Stimulated activated CD8-positive, alpha-beta memory T cell treated with anti-CD3 and anti-CD28 coated beads, Interleukin-15, amount 100 ng/mL, for 4 hours (primary cell): ENCODE data around the gene ARRB1.
"Not testable (repeated sequence)": the region's sequence is repeated elsewhere in the genome, so short reads cannot be mapped to it uniquely, and the experiment has no call there.

Experiments used
- DNase-seq, 2 donors: peaks; one replicate each; pipeline ENCODE4 v3.0.0-alpha.2; 2020; ENCODE audit warnings: low read depth in 2 of 2

Gene ARRB1

DNA sequence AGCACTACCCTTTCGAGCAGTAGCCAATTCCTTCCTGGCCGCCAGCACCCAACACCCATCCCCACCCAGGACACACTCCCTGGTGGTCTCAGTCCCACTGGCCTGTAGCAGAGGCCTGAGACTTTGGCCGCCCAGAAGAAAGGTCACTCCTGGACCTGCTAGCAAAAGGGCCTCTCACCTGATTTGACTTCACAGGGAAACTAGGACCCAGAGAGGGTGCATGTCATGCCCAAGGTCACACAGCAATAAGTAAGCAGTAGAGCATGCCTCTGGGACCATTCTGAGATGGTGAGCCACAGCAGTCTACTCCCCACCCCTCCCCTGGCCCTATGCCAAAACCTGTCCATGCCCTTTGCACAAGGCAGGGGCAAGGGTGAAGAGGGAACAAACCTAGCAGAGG, 7.3 kb downstream of the ARRB1 start:
- DNase-seq: no peak

- DNase-seq: no peak
Observed at GRCh38 chr11:75342966-75343870, 8.2 kb downstream of the ARRB1 start.

GRCh38 chr11:75342231-75342918, 9.1 kb downstream of the ARRB1 start:
- DNase-seq: no peak

DNA sequence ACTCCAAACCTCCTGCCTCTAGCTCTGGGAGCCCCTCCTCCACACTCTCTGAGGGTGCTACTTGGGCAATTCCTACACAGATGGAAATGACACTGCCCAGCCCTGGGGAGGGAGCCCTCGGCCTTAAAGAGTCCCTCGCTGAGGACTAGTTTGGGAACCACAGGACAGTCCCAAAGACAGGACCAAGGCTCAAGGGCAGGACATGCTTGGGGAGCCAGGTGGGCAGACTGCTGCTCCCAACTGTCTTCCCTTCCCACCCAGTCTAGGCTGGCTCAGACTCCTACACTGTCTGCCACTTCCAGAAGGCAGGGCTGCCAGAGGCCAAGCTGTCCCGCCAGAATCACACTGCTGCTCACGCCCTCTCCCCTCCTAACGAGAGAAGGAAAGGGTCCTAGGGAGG, 9.8 kb downstream of the ARRB1 start:
- no peak for DNase-seq

DNA sequence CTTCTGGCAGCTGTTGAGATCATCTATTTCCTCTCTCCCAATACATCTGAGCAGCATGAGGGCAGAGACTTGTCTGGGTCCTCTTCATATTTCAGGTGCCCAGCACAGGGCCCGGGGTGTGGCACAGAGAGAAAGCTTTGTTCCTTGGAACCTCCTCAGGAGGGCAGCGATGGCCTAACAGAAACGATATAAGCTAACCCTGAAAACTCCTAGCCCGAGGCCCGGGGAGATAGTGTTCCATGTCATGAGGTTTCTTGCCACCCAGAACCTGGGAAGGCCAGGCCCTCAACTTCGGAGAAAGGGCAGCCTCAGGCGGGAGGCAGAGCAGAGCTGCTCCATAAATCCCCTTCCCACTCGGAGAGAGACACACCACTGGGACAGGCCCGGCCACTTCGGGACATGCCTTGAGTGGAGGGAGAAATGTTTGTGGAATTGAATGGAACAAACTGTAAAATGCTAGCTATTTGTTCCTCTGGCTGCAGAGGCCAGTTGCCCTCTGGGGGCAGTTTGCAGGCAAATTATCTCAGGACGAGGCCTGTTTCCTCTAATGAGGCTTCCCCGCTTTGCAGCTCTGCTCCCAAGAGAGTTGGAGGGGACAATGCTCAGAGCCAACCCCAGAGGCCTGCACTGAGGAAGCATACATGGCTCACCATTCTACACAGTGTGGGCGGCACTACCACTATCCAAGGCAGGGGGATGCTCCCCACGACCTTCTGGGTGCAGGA, 11.6 kb downstream of the ARRB1 start:
- DNase-seq: no peak

- DNase-seq: no peak
Observed at GRCh38 chr11:75338516-75339208, 12.8 kb downstream of the ARRB1 start.

GRCh38 chr11:75337195-75337654, 14.2 kb downstream of the ARRB1 start:
- no peak for DNase-seq

GRCh38 chr11:75334976-75335375, 16.5 kb downstream of the ARRB1 start:
- DNase-seq: no peak

GRCh38 chr11:75334402-75334891, 17.0 kb downstream of the ARRB1 start:
- no peak for DNase-seq

- DNase-seq: no peak
Observed at GRCh38 chr11:75333807-75334140, 17.7 kb downstream of the ARRB1 start.

- DNase-seq: no peak
Observed at GRCh38 chr11:75333022-75333806, 18.2 kb downstream of the ARRB1 start.

- DNase-seq: not testable (repeated sequence)
Observed at GRCh38 chr11:75331761-75332160, 19.7 kb downstream of the ARRB1 start.

GRCh38 chr11:75331304-75331703, 20.2 kb downstream of the ARRB1 start:
- not testable (repeated sequence) for DNase-seq

- DNase-seq: not testable (repeated sequence)
Observed at GRCh38 chr11:75330886-75331285, 20.6 kb downstream of the ARRB1 start.

DNA sequence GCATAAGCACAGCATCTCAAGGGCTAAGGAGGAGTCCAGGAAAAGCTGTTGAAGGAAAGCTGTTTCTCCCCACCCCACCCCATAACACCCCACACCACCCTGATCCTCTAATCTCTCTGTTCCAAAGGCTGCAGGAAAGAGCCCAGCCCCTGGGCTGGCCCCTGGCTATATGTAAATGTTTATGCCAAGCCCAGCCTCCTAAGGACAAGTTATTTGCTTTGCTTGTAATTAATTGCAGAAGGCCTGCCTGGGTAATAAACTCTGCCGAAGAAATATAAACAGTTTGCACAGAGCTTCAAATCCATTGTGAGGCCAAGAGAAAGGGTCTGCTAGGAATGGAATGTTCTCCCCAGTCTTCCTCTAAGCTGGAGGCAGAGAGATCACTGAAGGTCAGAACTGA, 21.2 kb downstream of the ARRB1 start:
- DNase-seq: no peak

- DNase-seq: peak; percentile 11 to 33
Observed at GRCh38 chr11:75328426-75329277, 22.8 kb downstream of the ARRB1 start.

- no peak for DNase-seq
Observed at GRCh38 chr11:75326439-75326810, 25.0 kb downstream of the ARRB1 start.

DNA sequence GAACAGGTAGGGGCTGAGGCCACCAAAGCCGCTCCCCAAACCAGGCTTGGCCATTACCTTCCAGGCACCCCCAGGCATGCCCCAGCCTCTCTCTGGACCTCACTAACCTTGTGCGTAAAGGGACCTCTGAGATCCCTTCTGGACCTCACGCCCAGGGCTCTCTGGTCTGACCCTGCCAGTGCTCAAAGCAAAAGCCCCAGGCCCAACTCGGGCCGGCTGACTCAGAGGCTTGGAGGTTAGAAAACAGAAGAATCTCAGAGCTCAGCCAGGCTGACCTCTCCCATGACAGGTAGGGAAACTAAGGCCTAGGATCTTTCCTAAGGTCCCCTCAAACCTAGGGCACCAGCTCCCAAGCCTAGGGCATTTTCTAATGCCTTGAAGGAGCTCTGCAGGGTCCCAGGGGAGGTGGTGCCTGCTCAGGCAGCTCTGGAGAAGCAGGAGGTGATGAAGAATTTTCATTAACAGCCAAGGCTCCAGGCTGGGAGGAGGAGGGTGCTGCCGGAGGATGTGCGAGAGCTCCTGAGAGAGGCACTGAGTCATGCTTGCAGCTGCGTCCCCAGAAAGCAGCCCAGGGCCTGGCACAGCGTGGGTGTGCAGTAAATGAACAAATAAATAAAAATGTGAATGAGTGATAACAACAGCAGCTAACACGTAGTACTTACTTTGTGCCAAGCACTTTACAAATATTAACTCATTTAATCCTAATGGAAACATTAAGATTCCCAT, 25.6 kb downstream of the ARRB1 start:
- DNase-seq: peak in 1 of 2 donors; percentile 42

- no peak for DNase-seq
Observed at GRCh38 chr11:75324740-75325139, 26.7 kb downstream of the ARRB1 start.
